GF-D8 (cell line): ENCODE measurements around the gene CHD1.

Experiments used
- DNase-seq: peaks from one replicate; lab custom pipeline; 2025; lab: John Stamatoyannopoulos, UW

Gene CHD1

GRCh38 chr5:98936948-98937715 is 8.3 kb upstream of the CHD1 start:
- no peak for DNase-seq

GRCh38 chr5:98935206-98935605 is 6.4 kb upstream of the CHD1 start:
- no peak for DNase-seq

GRCh38 chr5:98934546-98934945 is 5.7 kb upstream of the CHD1 start:
- DNase-seq, result no peak

- peak; percentile 66 for DNase-seq
Measured at GRCh38 chr5:98933445-98934072, 4.8 kb upstream of the CHD1 start.

- DNase-seq, result no peak
Measured at GRCh38 chr5:98930972-98931762, 2.4 kb upstream of the CHD1 start.

- DNase-seq, result no peak
Measured at GRCh38 chr5:98929710-98930298, 997 bp upstream of the CHD1 start.

- DNase-seq, result no peak
Measured at GRCh38 chr5:98927989-98928872, 576 bp downstream of the CHD1 start.

GRCh38 chr5:98927242-98927988 is 1.4 kb downstream of the CHD1 start:
- no peak for DNase-seq

- no peak for DNase-seq
Measured at GRCh38 chr5:98923966-98924365, 4.8 kb downstream of the CHD1 start.

- no peak for DNase-seq
Measured at GRCh38 chr5:98921947-98922505, 6.8 kb downstream of the CHD1 start.

- DNase-seq, result no peak
Measured at GRCh38 chr5:98917433-98917832, 11.4 kb downstream of the CHD1 start.

- no peak for DNase-seq
Measured at GRCh38 chr5:98916540-98916939, 12.3 kb downstream of the CHD1 start.

GRCh38 chr5:98913911-98914310 is 14.9 kb downstream of the CHD1 start:
- DNase-seq, result no peak

- DNase-seq, result no peak
Measured at GRCh38 chr5:98911280-98912040, 17.3 kb downstream of the CHD1 start.

- DNase-seq, result no peak
Measured at GRCh38 chr5:98909363-98909762, 19.4 kb downstream of the CHD1 start.

- DNase-seq, result no peak
Measured at GRCh38 chr5:98907951-98908350, 20.9 kb downstream of the CHD1 start.

GRCh38 chr5:98906756-98907355 is 22.0 kb downstream of the CHD1 start:
- no peak for DNase-seq

- no peak for DNase-seq
Measured at GRCh38 chr5:98905857-98906688, 22.7 kb downstream of the CHD1 start.
